Ramos (cell line): ENCODE results near the gene ZNF286A.
"Not testable (repeated sequence)": the region's sequence is repeated elsewhere in the genome, so short reads cannot be mapped to it uniquely, and the experiment has no call there.

Experiments used
- in situ Hi-C: fragments of 300-500 bp; cut with MboI; formaldehyde crosslinking; loops from one replicate; pipeline ENCODE4 v1.14.3; 2022; ENCODE audit warnings: low sequenced_read_pairs; ENCODE audit not compliant: unreplicated experiment

The ZNF286A gene

GRCh38 chr17:15699413-15699924, at the start of gene ZNF286A:
Gene ZNF286A (plus strand): TSS chr17:15699752. CDS start chr17:15700330, 578 bp downstream.
- in situ Hi-C loops: not testable (repeated sequence)

- in situ Hi-C loops: no loop called here
Measured at GRCh38 chr17:15649861-15650421, 49.6 kb upstream of the ZNF286A start.

DNA sequence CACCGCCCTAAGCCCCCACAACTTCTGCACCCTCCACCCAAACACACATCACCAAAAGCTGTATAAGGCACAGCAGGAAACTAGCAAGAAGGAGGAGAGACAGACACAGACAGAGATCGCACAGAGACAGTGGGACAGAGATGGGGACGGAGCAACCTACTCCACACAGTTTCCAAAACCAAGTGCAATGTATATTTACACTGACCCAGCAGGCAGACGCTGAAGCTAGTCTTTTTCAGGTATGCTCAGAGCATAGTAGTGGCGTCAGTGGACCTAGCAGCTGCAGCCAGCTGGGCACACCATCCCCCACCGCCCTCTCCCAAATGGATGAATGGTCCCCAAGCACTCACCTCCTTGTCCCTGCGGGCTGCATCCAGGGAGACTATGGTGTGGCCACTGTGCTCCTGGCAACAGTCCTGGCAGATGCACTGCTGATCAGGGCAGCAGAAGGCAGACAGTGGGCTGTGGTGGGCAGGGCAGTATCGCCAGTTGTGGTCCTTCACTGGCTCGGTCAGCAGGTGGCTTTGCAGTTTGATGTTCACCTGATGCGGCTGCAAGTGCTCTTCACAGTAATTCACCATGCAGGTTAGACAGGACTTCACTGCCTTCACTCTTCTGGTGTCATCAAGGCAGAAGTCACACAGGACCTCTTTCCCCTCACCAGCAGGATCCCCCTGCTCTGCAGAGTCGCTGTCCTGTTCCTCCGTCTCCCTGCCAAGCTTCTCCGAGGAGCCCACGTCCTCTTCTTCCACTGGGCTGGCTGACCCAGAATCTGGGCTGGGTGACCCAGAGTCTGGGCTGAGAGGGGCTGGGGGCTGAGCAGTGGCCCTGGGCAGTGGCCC, 48.6 kb upstream of the ZNF286A start:
- in situ Hi-C loops: no loop called here

- in situ Hi-C loops: no loop called here
Measured at GRCh38 chr17:15651583-15652110, 47.9 kb upstream of the ZNF286A start.

DNA sequence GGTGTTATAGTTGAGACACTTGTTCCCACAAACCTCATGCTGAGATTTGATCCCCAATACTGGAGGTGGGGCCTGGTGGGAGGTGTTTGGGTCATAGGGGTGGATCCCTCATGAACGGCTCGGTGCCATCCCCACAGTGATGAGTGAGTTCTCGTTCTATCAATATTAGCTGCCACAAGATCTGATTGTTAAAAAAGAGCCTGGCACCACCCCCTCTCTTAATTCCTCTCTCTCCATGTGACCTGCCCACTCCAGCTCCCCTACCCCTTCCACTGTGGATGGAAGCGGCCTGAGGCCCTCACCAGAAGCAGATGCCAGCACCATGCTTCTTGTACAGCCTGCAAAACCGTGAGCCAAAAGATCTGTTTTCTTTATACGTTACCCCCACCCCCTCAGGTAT, 46.6 kb upstream of the ZNF286A start:
- in situ Hi-C loops: no loop called here

DNA sequence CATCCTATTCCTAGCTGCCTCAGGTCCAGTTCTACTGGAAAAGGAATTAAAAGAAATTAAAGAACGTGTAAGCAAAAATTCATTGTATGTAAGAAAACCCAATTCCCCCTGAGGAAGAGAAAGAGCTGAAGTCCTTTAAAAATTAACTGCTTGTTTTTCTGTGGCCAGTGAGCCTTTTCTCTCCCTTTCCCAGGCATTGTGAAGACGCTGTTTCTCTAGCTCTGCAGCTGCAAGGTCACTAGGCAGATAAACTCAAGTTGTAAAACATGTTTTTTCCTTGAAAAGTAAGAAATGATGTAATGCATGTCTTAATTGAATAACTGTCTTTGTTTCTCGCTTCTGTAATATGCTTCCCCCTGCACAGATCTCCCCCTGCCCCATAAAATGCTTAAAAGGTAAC, 45.2 kb upstream of the ZNF286A start:
- in situ Hi-C loops: not testable (repeated sequence)

- in situ Hi-C loops: no loop called here
Measured at GRCh38 chr17:15654886-15655561, 44.5 kb upstream of the ZNF286A start.

- in situ Hi-C loops: no loop called here
Measured at GRCh38 chr17:15657868-15658267, 41.7 kb upstream of the ZNF286A start.

DNA sequence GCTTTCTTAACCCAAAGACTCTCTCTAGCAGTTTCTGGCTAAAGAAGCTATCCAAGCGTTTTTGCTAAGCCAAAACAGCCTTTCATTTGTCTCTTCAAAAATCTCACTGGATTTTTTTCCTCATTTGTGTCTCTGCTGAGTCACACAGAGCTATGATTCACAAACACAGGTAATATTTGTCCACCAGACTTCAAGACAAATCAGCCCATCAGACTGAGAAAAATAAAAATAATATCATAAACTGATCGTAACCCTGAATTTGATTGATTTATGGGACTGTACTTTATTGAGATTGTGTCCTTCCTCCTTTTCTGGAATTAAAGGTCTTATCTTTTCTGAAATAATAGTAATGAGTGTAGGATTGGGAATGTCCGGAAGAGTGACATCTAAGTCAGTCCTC, 41.3 kb upstream of the ZNF286A start:
- in situ Hi-C loops: no loop called here

GRCh38 chr17:15659236-15659635, 40.3 kb upstream of the ZNF286A start:
- in situ Hi-C loops: no loop called here

GRCh38 chr17:15659663-15660062, 39.9 kb upstream of the ZNF286A start:
- in situ Hi-C loops: no loop called here

GRCh38 chr17:15660077-15660476, 39.5 kb upstream of the ZNF286A start:
- in situ Hi-C loops: no loop called here

DNA sequence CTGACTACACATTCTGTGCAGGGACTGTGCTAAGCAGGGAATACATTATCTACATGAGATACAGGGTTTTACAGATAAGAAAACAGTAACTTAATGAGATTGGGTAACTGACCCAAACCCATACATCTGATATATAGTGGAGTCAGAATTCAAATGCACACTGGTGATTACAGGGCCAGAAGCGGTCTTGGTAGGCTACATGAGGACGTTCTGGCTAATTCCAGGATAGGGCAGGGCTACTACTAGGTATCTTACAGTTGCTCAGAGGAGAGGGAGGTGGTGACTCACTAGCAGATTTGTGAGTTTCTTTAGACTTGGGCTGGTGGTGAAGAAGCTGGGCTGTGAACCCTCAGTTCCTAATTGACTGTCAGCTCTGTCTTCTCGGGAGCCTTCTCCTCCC, 36.9 kb upstream of the ZNF286A start:
- in situ Hi-C loops: no loop called here

DNA sequence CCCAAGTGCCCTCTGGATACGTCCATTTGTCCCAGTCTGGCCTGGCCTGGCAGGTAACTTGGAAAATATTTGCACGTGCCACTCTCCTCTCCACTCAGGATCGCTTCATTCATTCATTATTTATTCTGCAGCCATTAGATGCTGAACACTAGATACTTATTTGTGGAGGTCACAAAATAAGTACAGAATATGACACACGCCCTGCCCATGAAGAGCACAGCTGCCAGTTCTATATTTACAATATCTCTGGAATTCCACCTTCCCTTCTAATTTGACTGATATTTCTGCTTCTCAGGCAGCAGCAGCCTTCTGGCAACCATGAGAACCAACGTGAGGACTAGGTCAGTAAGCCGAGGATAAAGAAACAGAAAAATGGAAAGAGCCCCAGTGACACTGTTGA, 36.4 kb upstream of the ZNF286A start:
- in situ Hi-C loops: no loop called here

DNA sequence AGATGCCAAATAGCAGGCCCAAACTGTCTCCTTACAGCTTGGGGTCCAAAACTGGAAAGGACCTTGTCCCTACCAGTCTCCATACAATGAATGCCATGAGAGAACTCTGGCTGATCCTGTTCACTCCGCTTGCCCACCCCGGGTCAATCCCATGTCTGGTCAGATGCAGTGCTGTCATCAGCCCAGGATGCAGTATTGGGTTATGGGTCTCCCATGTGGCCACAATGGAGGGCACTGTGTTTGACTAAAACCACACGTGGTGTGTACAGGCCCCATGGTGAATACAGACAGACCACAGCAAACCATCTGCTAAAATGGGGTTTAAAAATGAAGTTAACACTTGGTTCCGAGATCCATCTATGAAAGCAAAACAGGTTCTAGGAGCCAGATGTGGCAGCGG, 35.9 kb upstream of the ZNF286A start:
- in situ Hi-C loops: no loop called here

DNA sequence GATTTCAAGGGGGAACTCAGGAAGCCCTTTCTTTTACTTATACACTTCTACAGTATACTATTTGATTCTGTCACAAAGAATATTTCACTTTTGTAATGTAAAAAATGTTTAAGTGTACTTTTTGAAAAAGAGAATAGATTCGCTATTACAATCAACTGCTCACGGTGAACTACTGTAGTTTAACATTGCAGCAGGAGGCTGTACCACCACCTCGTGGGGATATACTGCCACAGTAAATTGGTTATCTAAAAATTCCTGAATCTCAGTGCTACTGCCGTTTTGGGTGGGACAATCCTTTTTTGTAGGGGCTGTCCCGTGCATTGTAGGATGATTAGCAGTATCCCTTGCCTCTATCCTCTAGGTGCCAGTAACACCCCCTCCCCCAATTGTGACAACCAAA, 30.0 kb upstream of the ZNF286A start:
- in situ Hi-C loops: not testable (repeated sequence)

GRCh38 chr17:15674640-15675039, 24.9 kb upstream of the ZNF286A start:
- in situ Hi-C loops: not testable (repeated sequence)

GRCh38 chr17:15675991-15676390, 23.6 kb upstream of the ZNF286A start:
- in situ Hi-C loops: not testable (repeated sequence)

DNA sequence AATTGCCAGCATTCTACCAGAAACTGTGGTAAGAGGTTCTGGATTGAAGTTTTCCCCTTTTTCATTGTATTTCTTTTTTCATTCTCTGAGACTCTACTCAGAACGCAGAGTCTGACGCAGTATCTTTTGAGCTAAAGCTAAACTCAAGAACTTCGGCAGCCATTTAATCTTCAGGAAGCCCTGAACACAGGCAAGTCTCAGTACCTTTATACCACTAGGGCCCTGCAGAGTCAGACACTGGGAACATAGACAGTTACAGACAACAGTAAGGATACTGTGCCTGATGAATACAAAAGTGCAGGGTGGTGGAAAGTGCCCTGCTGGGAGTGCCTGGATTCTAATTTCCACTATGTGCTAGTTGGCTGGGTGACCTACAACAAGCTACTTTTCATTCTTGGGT, 16.4 kb upstream of the ZNF286A start:
- in situ Hi-C loops: not testable (repeated sequence)

- in situ Hi-C loops: not testable (repeated sequence)
Measured at GRCh38 chr17:15683824-15684478, 15.6 kb upstream of the ZNF286A start, which contains the start of gene TRIM16. Gene TRIM16 (minus strand): TSS chr17:15684311. CDS start chr17:15651609, 32,702 bp downstream.
